ENCODE measurements around the gene LAS1L.

- TF ChIP-seq CTCF (IDR thresholded peaks at IDR 0.05) (no peak), POLR2A (IDR thresholded peaks at IDR 0.05) (no peak)
Measured at GRCh38 chrX:65488495-65488894, 46.1 kb downstream of the LAS1L start.
